GM12875 (cell line): ENCODE data around the gene ARHGAP12.

Experiments
- H3K4me3 ChIP-seq: one replicate; pipeline ENCODE4 v1.5.1; 2011; ENCODE audit warnings: low read depth, low read length, control low read depth
- TF ChIP-seq, protein P1 (sequence below): IDR thresholded peaks from 2 replicates; pipeline ENCODE4 v1.5.1; 2011; ENCODE audit warnings: low read depth, mild to moderate bottlenecking, control low read depth, inconsistent platforms, low read length, moderate library complexity, borderline replicate concordance; ENCODE audit not compliant: insufficient read depth

Gene ARHGAP12

DNA sequence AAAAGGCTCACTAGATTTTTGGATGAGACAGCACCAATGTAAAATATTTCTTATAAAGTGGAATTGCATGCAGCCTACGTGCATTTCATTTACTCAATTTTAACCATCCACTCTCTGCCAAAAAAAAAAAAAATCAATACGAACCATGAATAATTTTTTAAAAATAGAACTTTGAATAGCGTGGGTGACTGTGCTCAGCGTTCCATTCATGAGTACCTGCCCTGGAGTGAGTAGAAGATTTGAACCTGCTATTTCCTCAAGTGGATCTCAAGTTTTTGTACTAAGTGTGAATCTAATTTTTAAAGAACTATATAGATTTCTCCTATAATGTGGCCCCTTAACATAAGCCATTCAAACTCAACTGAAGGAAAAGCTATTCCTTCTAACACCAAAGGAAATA lies 105.3 kb downstream of the ARHGAP12 start:
- TF ChIP-seq, protein P1, sequence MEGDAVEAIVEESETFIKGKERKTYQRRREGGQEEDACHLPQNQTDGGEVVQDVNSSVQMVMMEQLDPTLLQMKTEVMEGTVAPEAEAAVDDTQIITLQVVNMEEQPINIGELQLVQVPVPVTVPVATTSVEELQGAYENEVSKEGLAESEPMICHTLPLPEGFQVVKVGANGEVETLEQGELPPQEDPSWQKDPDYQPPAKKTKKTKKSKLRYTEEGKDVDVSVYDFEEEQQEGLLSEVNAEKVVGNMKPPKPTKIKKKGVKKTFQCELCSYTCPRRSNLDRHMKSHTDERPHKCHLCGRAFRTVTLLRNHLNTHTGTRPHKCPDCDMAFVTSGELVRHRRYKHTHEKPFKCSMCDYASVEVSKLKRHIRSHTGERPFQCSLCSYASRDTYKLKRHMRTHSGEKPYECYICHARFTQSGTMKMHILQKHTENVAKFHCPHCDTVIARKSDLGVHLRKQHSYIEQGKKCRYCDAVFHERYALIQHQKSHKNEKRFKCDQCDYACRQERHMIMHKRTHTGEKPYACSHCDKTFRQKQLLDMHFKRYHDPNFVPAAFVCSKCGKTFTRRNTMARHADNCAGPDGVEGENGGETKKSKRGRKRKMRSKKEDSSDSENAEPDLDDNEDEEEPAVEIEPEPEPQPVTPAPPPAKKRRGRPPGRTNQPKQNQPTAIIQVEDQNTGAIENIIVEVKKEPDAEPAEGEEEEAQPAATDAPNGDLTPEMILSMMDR, result no peak
- H3K4me3 ChIP-seq, result no peak overlapping the region

DNA sequence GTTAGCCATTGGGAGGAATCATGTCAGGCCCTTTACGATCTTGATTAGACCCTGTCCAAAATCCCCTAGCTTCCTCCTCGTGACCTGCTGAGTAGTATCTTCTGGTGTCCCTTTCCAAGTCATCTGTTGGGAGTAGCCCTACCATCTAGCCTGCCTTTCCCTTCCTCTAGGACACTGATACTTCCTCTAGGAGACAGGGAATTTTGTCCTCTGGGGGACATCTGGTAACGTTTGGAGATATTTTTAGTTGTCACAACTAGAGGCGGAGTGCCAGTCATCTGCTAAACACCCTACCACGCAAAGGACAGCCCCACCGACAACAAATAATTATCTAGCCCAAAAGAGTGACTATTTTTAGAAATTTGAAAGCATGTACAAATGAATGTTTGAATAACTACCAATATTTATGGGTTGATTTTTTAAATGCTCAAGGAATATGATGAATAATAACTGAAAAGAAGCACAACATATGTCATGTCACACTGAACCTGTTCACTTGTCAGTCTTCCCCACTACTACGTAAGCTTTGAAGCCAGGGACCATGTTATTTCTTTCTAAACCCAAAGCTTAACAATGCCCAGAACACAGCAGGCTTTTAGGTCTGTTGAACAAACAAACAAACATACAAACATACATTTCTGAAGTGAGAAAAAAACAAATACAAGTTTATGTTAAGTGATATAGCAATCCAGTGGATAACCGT lies 105.9 kb downstream of the ARHGAP12 start:
- TF ChIP-seq, protein P1, result no peak
- H3K4me3 ChIP-seq, result no peak overlapping the region

DNA sequence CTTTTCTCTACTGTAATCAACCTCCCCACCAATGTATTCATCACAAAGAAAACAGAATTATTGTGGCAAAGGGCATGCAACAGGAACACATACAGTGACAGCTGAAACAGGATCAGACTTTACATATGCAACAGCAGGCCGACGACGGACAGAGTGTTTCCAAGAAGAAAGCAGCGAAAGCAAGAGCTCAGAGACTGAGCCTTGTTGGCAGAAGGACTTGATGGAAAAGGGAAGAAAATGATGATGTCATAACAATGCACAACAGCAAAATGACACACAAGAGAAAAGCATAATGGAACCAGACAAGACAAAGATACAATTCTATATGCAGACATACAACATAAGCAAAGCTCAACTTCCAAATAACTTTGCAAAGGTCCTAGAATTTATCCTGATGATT lies 106.5 kb downstream of the ARHGAP12 start:
- TF ChIP-seq, protein P1, result no peak
- H3K4me3 ChIP-seq, result no peak overlapping the region

DNA sequence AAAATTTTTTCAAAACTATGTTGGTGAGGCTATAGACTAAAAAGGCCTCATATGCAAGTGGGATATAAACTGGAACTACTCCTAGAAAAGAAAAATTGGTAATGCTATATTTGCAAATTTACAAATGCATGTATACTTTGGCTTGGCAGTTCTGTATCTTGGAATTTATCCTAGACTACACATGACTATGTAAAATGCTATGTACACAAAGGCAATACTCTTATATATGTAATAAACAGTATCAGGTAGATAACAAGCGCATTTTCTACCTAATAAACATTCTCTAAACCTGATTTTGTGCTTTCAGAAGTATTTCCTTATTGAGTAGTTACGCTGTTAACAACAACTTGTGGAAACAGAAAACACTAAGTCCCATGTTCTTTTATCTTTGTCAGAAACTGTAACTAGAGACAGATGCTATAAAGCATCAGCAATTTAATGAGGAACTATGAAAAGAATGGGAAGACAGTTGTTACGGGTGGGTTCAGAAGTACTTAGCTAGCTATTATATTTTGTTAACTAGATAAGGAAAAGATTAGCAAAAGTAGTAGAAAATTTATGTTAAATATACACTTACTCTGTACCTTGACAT lies 107.8 kb downstream of the ARHGAP12 start:
- TF ChIP-seq, protein P1, result no peak
- no peak overlapping the region for H3K4me3 ChIP-seq

DNA sequence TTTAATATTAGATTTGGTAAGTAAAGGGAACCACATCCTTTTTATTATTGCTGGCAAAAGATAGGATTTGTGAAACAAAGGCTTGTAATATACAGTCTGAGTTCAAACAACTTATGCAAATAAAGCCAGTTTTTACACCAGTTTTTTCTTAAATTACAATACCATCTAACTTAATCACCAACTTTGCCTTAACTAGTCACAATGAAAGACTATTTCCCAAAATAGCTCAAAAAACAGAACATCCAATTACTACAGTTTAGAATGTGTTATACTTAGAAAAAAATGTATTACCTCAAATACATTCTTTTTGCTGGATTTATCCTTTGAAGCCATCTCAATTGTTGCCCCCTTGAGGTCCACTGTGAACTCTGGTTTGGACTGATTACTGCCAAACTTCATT lies 108.5 kb downstream of the ARHGAP12 start:
- TF ChIP-seq, protein P1, result no peak

DNA sequence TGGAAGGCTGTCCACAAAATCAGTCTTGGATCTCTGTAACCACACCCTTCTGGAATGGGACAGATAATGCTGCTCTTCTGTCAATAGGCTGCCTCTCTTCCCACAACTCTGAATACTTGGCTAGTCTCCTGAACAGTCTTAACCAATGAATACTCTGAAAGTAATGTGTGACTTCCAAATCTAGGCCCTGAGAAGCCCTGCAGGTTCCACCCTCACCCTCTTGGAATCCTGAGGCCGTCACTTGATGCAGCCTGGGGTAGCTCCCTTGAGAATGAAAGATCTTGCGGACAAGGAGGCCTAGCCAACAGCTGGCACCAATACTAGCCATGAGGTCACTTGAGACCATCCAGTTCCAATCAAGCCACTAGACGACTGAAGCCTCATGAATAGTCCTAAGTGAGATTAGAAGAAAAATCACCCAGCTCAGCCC lies 109.2 kb downstream of the ARHGAP12 start:
- TF ChIP-seq, protein P1, result no peak
- no peak overlapping the region for H3K4me3 ChIP-seq

More for the DNA sequence above, 108.5 kb downstream of the ARHGAP12 start:
- H3K4me3 ChIP-seq, result no peak overlapping the region

DNA sequence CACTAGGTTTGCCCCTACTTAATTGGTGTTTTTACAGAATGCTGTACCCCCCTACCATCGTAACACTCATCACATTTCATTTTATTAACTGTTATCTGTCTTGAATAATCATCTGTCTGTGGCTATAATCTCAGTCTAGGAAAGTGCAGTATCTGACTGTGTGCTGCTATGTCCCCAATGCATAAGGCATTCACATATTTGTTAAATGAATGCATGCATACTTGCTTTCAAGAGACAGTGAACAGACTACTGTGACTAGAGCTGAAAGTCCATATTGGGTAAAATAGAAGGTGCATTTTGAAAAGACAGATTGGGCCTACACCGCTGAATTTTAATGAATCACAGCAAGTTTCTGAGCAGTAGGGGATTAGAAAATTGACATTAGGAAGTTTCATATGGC lies 112.3 kb downstream of the ARHGAP12 start:
- H3K4me3 ChIP-seq, result no peak overlapping the region
- TF ChIP-seq, protein P1, result no peak
